ENCODE results near the gene PPP2R5C.

PPP2R5C gene

DNA sequence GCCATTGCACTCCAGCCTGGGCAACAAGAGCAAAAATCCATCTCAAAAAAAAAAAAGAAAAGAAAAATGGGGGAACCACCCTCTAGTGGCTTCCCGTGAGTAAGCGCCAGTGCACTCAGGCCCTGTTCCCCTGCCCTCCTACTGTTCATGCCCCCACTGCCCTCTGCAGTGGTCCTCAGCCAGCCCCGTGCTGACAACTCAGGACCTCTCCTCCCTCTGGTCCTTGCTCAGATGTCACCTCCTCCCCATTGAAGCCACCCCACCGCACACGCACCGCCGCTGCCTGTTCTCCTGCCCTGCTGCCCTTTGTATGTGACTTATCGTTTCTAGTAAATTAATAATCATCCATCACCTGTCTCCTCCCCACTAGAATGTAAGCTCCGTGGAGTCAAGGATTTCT is 144.1 kb downstream of the PPP2R5C start:
- TF ChIP-seq, protein P1, sequence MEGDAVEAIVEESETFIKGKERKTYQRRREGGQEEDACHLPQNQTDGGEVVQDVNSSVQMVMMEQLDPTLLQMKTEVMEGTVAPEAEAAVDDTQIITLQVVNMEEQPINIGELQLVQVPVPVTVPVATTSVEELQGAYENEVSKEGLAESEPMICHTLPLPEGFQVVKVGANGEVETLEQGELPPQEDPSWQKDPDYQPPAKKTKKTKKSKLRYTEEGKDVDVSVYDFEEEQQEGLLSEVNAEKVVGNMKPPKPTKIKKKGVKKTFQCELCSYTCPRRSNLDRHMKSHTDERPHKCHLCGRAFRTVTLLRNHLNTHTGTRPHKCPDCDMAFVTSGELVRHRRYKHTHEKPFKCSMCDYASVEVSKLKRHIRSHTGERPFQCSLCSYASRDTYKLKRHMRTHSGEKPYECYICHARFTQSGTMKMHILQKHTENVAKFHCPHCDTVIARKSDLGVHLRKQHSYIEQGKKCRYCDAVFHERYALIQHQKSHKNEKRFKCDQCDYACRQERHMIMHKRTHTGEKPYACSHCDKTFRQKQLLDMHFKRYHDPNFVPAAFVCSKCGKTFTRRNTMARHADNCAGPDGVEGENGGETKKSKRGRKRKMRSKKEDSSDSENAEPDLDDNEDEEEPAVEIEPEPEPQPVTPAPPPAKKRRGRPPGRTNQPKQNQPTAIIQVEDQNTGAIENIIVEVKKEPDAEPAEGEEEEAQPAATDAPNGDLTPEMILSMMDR (conservative IDR thresholded peaks at IDR 0.05; ENCODE audit: low read depth), result no peak
- ChIA-PET CTCF (no interaction called here), POLR2A (ENCODE audit: low non-redundant PET) (no interaction called here)
- no peak for DNase-seq (ENCODE audit: low spot score)
- H3K27ac ChIP-seq, result no peak overlapping the region

DNA sequence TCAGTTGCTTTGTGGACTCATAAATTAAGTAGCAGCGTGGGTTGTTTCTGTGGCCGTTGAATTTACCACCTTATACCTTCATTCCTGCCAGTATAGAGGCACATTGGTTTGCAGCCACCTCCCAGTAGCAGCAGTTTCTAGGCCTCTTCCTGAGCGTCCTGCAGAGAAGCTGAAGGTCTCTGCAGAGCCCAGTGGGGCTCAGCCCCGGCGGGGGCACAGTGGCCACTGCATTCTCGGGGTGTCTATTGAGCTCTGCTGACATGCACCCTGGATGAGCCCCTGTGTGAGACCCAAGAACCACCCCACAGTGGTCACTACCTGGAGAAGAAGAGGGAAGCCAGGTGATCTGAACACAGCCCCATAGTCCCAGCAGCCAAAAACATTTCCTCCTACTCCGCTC is 145.1 kb downstream of the PPP2R5C start:
- H3K27ac ChIP-seq, result no peak overlapping the region
- CTCF ChIA-PET, result no interaction called here
- DNase-seq (ENCODE audit: low spot score), result no peak
- TF ChIP-seq, protein P1 (conservative IDR thresholded peaks at IDR 0.05; ENCODE audit: low read depth), result no peak
- POLR2A ChIA-PET (ENCODE audit: low non-redundant PET), result no interaction called here

DNA sequence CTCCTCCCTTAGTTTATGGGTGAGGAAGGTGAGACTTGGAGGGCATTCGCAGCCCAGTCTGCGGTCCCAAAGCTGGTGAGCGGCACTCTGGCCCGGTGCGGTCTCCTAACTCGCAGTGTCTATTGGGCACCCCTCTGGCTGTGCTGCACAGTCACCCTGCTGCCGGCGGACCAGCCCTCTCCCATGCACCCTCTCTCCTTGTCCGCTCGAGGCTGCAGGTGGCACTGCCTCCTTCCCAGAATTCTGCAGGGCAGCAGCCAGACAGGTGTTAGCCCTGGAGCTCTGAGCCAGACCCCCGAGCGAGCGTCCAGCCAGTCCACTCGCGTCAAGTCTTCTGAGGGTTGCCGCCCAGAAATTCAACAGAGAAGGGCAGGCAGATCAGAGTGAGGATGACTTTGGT is 146.1 kb downstream of the PPP2R5C start:
- TF ChIP-seq, protein P1 (conservative IDR thresholded peaks at IDR 0.05; ENCODE audit: low read depth), result no peak
- H3K27ac ChIP-seq, result no peak overlapping the region
- ChIA-PET CTCF (no interaction called here), POLR2A (ENCODE audit: low non-redundant PET) (no interaction called here)
- DNase-seq (ENCODE audit: low spot score), result no peak

DNA sequence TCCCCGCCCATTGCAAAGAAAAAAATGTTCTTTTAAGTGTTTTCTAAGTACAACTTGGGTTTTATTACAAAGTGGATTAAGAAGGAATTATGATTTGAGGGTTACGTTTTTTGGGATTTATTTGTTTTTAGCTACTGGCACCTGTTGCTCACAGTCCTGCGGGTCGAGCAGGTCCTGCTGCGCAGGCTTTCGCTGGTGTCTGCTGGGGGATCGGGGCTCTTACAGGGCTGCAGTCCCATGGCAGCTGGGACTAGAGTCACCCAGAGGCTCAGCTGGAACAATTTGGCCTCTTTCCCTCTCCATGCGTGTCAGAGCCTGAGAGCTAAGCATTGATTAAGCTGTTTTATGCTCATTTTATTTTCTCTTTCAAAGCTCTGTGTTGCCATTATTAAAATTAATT is 147.3 kb downstream of the PPP2R5C start:
- no peak overlapping the region for H3K27ac ChIP-seq
- TF ChIP-seq, protein P1 (conservative IDR thresholded peaks at IDR 0.05; ENCODE audit: low read depth), result no peak
- CTCF ChIA-PET, result no interaction called here
- POLR2A ChIA-PET (ENCODE audit: low non-redundant PET), result no interaction called here
- no peak for DNase-seq (ENCODE audit: low spot score)

DNA sequence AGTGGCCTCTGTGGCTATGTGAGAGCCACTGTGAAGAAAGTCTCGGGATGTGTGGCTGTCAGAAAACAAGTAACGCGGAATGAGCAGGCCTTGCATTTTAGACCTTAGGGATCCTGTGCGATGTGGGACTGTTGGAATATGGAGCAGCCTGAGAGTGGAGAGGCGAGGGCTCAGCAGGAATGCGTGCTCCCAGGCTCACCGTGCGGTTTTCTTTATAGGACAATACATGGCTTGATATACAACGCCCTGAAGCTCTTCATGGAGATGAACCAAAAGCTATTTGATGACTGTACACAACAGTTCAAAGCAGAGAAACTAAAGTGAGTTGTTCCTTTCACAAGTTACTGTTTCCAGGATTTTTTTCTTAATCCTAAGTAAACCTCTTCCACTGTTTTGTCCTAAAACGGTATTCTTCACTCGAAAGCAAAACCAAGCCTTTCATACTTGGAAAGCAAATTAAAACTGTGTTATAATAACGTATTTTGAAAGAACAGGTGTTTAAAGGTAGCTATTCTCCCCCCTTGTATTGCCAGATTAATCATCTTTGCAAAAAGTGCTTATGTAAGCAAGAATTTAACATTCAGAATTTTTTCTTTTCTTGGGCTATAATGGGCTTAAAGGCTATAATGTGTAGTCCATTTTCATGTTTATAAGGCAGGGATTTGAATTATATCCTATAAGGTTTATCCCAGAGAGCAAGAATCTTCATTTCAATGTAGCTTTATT is 148.0 kb downstream of the PPP2R5C start:
- CTCF ChIA-PET, result no interaction called here
- POLR2A ChIA-PET (ENCODE audit: low non-redundant PET), result no interaction called here
- no peak for DNase-seq (ENCODE audit: low spot score)
- TF ChIP-seq, protein P1 (conservative IDR thresholded peaks at IDR 0.05; ENCODE audit: low read depth), result no peak
- H3K27ac ChIP-seq, result no peak overlapping the region

DNA sequence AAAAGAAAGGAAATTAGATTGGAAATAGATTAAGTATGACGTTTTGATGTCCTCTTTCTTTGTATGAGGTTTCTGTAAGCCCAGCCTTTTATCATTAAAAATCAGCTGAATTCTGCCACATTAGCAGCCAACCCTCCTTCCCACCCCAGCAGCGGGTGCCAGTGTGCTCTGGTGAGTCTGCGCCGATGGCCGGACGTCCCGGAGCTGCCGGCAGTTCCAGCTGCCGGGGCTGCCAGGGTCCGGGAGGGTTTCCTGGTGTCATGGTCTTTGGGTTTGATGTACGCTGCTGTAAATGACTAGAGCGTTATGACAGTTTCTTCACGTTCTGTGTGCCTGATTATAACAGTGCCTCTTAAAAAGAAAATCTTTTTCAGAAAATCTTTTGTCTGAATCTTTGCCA is 151.3 kb downstream of the PPP2R5C start:
- DNase-seq (ENCODE audit: low spot score), result no peak
- ChIA-PET CTCF (interaction anchor here (0.6 kb wide), 1 partner anchor 145 kb away, joined by 3 read pairs; no protein-coding TSS in a partner anchor), POLR2A (ENCODE audit: low non-redundant PET) (no interaction called here)
- TF ChIP-seq, protein P1 (conservative IDR thresholded peaks at IDR 0.05; ENCODE audit: low read depth), result no peak
- no peak overlapping the region for H3K27ac ChIP-seq
